Hematopoietic multipotent progenitor cell treated with erythropoietin and hydrocortisone succinate and interleukin-3 and kit ligand, for 15 days (in vitro differentiated cells): ENCODE results near the gene NPAS2.

Experiments used
- DNase-seq: peaks from one replicate; pipeline ENCODE4 v3.0.0-alpha.2; 2015; ENCODE audit warnings: low spot score

NPAS2 gene

DNA sequence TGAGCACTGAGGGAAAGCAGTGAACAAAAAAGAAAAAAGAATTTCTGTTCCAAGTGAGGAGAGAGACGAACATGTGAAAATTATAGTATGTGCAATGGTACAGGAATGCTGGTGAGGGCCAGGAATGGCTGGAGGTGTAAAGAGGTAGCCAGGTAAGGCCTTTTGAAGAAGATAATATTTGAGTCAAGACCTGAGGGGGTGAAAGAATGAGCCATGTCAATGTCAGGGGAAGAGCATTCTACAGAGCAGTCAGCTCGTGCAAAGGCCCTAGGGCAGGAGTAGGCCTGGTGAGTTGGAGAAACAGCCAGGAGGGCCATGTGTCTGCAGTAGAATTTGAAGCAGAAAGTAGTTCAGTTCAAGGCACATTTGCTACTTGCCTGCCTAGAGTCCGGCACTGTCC lies 169.7 kb downstream of the NPAS2 start:
- DNase-seq, result no peak

DNA sequence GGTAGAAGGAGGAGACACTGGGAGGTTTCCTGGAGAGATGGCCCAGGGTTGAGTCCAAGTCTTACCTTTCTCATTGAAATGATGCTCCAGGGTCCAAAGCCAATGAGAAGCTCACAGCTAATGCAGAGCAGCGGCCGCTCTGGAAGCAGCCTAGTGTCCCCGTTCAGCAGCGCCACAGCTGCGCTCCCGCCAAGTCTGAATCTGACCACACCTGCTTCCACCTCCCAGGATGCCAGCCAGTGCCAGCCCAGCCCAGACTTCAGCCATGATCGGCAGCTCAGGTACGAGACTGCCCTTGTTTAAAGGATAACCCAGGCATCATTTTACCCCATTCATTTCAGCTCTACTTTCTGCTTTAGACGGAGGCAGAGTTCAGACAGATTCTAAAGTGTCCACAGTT lies 170.2 kb downstream of the NPAS2 start:
- DNase-seq, result no peak

DNA sequence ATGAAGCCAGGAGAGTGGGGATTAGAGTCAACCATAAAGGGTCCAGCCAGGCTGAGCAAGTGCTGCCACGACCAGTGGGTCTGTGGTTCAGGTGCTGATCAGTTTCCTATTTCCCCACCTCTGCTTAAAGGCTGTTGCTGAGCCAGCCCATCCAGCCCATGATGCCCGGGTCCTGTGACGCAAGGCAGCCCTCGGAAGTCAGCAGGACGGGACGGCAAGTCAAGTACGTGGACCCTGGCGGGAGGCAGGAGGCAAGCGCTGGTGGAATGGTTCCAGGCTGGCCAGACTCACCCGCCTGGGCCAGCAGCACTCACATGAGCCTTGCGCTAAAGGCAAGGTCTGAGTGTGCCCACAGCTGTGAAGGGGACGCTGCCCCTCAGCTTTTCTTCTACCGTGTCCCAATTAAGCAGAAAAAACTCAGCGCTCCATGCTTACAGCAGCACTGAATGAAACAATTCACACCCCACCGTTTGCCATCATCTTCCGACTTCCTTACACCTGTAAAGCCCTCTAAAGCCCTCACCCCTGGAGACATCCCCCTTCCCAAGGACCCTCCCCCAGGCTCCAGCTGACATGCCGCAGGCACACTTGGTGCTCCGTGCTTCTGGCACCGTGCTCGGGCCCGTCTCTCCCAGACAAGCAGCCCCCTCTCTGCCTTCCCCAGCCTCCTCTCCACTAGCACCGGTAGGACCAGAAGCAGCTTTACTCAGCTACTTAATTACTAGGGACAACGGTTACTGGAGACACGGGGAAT lies 170.9 kb downstream of the NPAS2 start:
- DNase-seq, result no peak

DNA sequence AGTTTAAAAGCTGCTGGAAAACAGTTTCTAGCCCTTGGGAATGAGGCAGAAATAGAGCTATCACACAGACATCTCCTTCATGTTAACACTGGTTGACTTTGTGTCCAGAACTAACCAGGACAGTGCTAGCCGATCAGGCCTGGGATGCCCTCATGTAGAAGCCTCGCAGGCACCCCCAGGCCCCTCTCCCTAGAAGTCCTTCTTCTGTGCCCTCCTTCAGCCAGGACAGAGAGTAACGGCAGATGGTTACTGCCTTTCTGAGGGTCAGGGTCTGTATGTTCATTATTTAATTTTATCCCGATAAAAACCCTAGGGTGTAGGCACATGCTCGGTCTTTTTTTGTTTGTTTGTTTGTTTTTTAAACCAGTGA lies 171.4 kb downstream of the NPAS2 start:
- no peak for DNase-seq

DNA sequence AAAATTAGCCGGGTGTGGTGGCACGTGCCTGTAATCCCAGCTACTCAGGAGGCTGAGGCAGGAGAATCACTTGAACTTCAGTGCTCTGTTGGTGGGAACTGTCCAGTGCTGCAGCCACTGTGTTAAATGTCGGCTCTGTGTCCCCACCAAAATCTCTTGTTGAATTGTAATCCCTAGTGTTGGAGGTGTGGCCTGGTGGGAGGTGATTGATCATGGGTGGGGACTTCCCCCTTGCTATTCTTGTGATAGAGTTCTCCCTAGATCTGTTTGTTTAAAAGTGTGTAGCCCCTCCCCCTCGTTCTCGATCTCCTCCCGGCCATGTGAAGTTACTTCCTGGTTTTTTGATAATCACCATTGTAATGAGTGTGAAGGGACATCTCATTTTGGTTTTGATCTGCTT lies 172.3 kb downstream of the NPAS2 start:
- no peak for DNase-seq

DNA sequence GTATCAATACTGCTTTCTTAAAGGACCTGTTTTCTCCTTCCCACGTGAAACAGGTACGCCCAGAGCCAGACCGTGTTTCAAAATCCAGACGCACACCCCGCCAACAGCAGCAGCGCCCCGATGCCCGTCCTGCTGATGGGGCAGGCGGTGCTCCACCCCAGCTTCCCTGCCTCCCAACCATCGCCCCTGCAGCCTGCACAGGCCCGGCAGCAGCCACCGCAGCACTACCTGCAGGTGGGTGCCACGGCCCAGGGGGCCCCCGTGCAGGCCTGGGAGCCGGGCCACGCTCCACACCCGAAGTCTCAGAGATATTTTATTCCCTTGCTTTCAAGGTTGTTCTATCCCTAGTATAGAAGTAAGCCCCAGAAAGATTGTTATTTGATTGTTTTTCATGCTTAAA lies 173.4 kb downstream of the NPAS2 start:
- no peak for DNase-seq

DNA sequence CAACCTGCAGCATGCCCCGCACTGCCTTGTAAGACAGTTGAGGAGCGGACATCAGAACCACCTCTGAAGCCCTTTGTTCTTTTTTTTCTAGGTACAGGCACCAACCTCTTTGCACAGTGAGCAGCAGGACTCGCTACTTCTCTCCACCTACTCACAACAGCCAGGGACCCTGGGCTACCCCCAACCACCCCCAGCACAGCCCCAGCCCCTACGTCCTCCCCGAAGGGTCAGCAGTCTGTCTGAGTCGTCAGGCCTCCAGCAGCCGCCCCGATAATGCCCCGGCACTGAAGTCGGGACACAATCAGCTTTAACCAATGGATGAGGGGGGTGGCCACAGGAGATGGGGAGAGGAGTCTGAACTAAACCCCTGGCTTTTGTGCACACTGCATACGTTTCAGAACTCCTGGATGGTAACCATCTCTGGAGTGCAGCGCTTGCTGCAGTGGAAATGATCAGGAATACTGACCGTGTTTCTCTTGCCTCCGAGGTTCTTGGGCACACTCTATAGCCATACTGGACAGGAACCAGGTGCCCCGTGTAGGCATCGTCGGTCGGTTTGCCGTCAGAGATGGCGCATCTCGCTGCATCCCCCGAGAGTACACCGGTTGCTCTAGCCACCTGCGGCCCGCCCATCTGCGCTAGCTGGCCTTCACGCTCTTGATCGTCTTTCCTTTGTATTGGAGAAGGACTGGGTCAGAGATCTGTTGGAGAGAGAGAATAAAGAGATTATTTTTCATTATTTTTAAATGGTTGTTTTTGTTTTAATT lies 175.6 kb downstream of the NPAS2 start:
- DNase-seq, result no peak

DNA sequence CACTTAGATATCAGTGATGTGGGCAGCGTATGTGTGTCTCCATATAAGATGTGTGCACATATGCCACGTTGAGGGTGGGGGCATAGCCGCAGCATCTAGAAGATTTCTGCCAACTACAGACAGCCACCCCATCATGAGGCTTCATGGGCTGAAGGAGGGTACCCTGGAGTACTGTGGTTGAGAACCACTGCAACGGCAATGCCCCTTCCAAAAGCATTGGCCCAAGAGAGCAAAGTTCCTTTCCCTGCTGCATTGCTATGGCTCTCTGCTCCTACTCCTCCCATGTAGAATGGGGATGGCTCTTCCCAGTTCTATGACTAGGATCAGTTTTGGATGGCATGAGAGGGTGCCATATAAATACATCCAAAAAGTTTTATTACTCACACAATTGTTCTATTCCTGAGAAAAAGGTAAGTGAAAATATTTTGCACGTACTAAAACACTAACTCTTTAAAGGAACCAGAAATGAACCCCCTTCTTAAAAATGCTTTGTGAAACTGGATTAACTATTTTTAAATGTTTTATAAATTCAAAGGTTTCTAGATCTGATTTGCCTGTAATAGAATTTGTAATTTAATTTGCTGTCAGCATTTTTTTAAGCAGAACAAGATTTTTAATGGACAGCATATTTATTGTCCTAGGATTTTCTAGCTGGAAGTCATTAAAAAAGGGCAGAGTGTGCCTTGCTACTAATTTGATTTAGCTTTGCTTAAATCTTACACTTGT lies 177.7 kb downstream of the NPAS2 start:
- no peak for DNase-seq

DNA sequence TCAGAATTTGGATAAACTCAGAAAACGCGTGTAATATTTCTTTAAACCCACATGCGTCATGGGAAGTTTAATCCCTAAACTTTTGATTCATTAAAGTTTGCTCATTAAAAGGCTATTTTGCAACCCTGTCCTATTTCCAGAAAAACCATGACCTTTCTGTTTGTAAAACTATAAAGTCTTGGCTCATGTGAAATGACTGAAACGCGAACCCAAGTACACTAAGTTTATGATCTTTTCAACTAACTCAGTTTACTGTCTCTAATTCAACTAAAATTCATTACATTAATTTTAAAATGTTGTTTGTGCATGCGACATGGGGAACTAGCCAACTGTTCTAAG lies 178.3 kb downstream of the NPAS2 start:
- DNase-seq, result no peak

DNA sequence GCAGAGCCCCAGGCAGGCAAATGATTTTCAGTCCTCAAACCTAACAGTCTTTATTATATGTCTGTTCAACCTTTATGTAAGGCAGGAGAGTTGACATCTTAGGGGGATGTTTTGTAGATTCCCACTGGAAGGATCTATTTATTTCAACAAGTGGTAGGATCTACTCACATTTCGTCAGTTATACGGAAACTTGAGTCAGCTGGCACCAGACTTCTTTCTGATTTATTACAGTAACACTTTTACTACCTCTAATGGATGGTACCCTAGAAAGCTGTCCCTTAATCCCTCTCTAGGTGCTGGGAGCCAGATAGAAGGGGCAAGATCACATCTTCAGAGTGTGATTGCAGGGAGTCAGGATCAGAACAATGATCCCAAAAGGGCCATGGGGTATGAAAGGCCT lies 180.1 kb downstream of the NPAS2 start:
- DNase-seq, result no peak

DNA sequence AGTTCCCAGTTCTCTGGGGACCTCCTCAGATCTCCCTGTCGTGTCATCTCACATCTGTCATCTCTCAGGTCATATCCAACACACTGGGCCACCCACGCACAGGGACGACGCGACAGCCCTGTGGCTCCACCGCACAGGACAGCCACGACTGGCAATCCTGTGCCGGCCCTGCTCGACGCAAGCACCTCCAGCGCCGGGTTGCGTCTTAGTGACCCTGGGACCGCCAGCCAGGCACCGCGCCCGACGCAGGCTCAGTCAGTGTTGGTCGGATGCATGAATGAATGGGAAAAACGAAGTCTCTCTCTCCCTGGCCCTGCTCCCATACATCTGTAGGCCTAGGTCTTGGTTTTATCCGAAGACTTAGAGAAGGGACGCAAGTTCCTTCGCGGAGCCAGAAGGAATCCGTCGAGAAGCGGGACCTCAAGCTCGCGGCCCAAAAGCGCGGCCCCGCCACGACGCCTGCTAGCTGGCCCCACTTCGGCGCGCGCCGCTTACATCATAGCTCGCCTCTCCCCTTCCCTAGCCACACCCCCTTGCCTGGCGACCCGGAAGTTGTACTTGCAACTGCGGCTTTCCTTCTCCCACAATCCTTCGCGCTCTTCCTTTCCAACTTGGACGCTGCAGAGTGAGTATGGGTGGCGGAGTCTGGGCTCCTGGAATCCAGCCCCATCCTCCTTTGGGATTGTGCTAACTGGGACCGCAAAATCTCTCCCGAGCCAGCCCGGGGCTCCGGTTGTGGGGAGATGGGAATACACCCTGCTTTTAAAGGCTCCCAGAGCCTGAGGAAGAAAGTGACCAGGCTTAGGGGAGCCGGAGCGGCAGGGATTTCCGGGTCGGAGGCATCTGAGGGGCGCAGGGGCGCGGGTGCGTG lies 182.0 kb downstream of the NPAS2 start, which contains the start of gene RPL31:
RPL31 (plus strand) TSS at position 599 of the 871 bp plus-strand sequence. CDS start 413 bp downstream, outside the sequence.
- peak; percentile 95 for DNase-seq

DNA sequence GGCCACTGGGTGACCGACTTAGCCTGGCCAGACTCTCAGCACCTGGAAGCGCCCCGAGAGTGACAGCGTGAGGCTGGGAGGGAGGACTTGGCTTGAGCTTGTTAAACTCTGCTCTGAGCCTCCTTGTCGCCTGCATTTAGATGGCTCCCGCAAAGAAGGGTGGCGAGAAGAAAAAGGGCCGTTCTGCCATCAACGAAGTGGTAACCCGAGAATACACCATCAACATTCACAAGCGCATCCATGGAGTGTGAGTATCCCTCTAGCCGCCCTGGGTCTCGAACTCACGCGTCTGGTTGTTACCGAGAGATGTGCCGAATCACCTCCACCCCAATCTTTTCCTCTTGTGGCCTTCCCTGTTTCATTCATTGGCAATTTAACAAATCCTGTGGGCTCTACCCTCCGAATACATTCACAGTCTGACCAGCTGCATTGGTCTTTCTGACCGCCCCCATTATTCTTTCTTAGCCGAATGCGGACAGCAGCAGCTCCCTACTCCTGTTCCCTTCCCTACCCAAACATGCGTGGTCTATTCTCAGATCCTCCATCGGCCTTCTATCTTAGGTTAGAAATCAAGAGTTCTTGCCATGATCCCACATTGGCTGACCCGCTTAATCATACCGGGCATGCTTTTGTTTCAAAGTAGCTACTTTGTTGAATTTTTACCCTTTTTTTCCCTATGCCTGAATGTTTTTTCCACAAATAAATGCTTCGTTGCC lies 182.8 kb downstream of the NPAS2 start:
- DNase-seq, result no peak

DNA sequence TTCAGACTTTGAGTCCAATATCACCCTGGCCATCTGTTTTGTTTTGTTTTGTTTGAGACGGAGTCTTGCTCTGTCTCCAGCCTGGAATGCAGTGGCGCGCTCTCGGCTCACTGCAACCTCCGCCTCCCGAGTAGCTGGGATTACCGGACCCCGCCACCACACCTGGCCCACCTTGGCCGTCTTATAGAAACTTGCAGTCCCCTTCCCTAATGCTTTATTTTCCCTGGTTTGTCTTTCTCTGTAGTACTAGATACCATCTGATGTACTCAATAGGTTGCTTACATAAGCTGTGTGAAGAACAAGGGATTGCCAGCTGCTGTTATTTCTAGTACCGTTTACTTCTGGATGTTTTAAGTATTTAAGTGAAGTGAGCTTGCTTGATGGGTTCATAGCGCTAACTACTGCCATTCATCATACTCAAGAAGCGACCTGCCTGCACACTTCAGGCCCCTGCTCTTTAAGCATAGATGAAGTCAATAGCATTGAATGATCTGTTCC lies 183.4 kb downstream of the NPAS2 start:
- DNase-seq, result no peak

DNA sequence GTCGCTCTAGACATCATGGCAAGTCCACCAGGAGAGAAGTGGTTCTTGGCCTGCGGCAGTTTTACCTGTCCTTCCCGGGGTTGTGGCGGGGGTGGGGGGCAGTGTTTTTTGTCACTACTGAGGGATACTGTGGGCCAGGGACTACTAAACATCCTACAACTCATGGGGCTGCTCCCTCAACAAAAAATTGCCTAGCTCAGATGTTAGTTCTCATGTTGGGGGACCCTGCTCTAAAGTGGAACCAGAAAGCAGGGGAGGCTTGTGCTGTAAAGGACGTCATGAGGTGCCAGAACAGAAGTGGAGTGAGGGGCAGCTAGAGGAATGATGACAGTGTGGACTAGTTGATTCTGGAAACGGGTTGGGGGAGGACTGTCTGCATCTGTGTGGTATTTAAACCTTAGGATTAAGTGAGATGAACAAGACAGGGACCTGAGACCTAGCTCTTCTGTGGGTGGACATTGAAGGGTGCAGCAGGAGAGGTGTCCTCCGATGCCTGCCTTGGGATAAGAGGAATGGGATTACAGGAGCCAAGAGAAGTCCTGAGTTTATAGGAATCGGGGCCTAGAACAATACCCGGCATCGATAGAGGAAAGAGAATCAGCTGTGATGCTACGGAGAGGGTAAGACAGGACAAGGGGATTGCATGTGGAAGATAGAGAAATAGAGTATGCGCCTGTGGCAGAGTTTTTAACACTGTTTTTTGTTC lies 184.8 kb downstream of the NPAS2 start:
- no peak for DNase-seq

DNA sequence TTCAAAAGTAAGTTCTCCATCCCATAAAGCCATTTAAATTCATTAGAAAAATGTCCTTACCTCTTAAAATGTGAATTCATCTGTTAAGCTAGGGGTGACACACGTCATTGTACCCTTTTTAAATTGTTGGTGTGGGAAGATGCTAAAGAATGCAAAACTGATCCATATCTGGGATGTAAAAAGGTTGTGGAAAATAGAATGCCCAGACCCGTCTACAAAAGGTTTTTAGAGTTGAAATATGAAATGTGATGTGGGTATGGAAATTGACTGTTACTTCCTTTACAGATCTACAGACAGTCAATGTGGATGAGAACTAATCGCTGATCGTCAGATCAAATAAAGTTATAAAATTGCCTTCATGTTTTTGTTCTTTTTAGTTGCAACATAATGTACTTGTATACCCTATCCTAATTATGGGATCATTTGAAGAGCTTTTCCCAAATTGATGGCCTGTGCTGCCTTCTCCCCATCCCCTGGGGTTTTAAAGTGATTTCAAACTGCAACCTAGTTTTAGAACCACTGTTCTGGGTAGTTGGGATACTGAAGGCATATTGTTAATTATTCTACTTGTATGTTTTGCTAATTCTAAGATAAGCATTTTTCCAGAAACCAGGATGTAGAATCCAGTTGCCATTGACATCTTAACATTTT lies 186.3 kb downstream of the NPAS2 start:
- no peak for DNase-seq

DNA sequence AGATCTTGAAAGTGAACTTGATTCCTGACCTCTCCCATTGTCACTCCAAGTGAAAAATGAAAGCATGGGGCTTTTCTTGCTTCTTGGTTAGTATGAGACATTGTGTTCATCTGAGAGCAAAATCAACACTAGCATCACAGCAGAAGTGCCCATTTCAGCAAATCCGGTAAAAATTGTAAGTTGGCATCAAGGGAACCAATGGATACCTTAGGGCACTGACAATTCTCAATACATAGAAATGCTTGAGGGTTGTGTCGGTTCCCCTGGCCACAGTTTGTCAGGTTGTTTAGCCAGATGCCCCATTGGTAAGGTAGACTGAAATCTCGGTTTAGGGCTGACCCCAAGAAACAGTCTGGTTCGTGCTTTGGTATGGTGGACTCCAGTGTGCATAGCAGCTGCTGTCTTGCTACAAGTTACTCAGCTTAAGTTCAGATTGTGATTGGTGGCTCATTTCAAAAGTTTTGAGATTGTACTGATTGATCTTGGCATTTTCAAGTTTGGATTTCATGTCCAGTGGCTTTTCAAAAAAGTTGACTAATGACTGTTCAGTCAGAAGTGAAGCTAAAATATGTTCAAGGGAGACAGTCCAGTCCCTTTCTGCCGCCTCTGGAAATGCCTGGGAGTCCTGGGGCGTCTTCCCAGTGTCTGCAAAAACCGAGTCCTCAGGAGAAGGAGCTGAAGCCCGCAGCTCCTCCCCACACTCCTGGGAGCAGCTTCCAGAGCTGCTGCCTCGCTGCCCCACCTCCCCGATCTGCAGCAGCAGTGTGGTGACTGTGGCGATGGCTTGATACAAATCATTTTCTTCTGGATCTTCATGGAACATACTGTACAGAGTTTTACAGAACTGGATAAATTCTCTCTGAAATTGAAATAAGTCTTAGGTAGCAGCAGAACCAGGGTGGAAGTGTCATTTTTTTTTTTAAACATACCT lies 187.7 kb downstream of the NPAS2 start:
- no peak for DNase-seq

DNA sequence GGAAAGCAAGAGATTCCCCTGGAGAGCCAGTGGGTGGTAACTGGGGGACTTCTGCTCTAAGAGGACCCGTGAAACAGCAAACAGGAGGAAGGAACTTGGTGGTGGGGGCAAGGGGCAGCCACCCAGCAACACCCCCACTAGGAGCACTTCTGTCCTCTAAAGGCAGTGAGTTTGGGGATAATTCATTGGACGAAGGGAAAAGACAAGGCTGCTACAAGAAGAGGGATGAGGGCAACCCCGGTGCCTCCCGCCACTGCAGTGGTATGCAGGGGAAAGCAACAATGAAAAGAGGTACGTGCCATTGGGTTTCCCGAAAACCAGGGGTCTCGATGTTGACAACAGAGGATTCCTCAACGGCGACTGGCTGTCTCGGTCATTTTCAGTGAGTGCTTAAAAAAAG lies 191.2 kb downstream of the NPAS2 start:
- DNase-seq, result no peak

DNA sequence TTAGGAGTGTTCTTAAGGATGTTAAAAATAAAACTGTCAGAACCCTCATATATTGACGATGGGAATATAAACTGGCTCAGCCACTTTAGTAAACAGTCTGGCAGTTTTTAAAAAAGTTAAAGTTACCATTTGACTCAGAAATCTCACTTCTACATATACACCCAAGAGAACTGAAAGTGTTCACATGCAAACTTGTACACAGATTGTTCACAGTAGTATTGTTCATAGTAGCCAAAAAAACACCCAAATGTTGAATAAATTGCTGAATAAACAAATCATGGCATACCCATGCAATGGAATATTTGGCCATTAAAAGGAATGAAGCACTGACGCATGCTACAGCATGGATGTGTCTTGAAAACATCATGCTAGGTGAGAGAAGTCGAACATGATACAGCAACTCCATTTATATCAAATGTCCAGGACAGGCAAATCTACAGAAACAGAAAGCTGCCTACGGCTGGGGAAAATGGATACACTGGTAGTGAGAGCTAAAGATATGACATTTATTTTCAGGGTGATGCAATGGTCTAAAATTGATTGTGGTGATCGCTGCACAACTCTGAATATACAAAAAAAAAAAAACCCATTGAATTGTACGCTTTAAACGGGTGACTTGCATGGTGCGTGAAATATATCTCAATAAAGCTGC lies 192.2 kb downstream of the NPAS2 start:
- DNase-seq, result no peak
